ENCODE measurements around the gene AWAT1. TPM values are rescaled to one million over a fixed set of nuclear protein-coding genes. Genes with fewer than 3 reads are reported as not detected.

Gene AWAT1
- total and polyA plus RNA-seq, 2 experiments from 2014 or later, result not detected

DNA sequence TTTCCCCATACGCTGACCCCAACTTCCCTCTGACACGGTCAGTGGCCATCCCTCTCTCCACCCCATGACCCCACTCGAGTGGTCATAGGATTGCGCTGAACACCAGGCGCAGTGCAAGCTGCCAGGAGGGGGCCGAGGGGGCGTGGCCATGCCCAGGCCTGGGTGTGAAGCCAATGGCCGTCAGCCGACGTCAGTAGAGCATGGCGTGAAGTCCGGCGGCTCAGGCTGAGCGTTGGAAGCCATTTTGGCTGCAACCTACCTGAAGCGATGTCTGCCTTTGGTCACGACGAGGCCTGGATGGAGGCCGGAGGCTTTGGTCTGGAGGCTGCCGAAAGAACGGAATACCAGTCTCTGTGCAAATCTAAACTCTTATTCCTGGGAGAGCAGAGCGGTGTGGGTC is 47.5 kb downstream of the AWAT1 start, which contains the start of gene RAB41:
RAB41 (plus strand) TSS at position 222 of the 400 bp plus-strand sequence; CDS start at position 268, 46 bp downstream.
- Histone ChIP-seq H3K4me2 (no peak within 1 kb of the TSS), H3K9me3 (ENCODE audit: low read depth) (no peaks in the 10 kb centered on the region), H3K36me3 (replicated peaks; ENCODE audit: insufficient read depth, low read depth) (no peaks in the 10 kb centered on the region), H3K4me3 (no peak within 1 kb of the TSS), H3K9me2 (replicated peaks; ENCODE audit: insufficient read depth) (no peaks in the 10 kb centered on the region), H3K27me3 (no peaks in the 10 kb centered on the region), H3K27ac (no peak within 1 kb of the TSS), H3K4me1 (ENCODE audit: insufficient read depth) (no peaks in the 10 kb centered on the region), H2AFZ (no peak within 1 kb of the TSS), H4K20me1 (ENCODE audit: insufficient read depth, poor library complexity, severe bottlenecking) (no peaks in the 10 kb centered on the region), H3K79me2 (no peaks in the 10 kb centered on the region)
- no peak for DNase-seq (ENCODE audit: low spot score)
- TF ChIP-seq EZH2 (IDR thresholded peaks at IDR 0.05; ENCODE audit: borderline replicate concordance), result no peak
- no peak for TF ChIP-seq EZH2phosphoT487 (IDR thresholded peaks at IDR 0.05; ENCODE audit: low read depth, severe bottlenecking, unreplicated experiment)
- 92% methylated on average over 21 of the region's 21 CpGs for WGBS (ENCODE audit: low lambda C conversion rate, missing lambda C conversion rate)

GRCh38 chrX:70289168-70289792 is 54.8 kb downstream of the AWAT1 start:
- no peaks in the 10 kb centered on the region for H3K9me2 ChIP-seq (replicated peaks; ENCODE audit: insufficient read depth)
- peak overlapping the region; percentile 78 for H2AFZ ChIP-seq
- H3K9me3 ChIP-seq (ENCODE audit: low read depth), result no peaks in the 10 kb centered on the region
- H3K27me3 ChIP-seq, result no peaks in the 10 kb centered on the region
- H3K36me3 ChIP-seq (replicated peaks; ENCODE audit: insufficient read depth, low read depth), result no peaks in the 10 kb centered on the region
- no peaks in the 10 kb centered on the region for H3K4me1 ChIP-seq (ENCODE audit: insufficient read depth)
- 47% methylated on average over 11 of the region's 11 CpGs for WGBS (ENCODE audit: low lambda C conversion rate, missing lambda C conversion rate)
- H3K4me2 ChIP-seq, result peak overlapping the region; percentile 77
- H3K4me3 ChIP-seq, result peak overlapping the region; percentile 46
- peak overlapping the region; percentile 41 for H3K27ac ChIP-seq
- H4K20me1 ChIP-seq (ENCODE audit: insufficient read depth, poor library complexity, severe bottlenecking), result no peaks in the 10 kb centered on the region
- DNase-seq (ENCODE audit: low spot score), result no peak
- TF ChIP-seq EZH2phosphoT487 (IDR thresholded peaks at IDR 0.05; ENCODE audit: low read depth, severe bottlenecking, unreplicated experiment) (no peak), EZH2 (IDR thresholded peaks at IDR 0.05; ENCODE audit: borderline replicate concordance) (no peak)
- TF ChIP-seq, protein P1, sequence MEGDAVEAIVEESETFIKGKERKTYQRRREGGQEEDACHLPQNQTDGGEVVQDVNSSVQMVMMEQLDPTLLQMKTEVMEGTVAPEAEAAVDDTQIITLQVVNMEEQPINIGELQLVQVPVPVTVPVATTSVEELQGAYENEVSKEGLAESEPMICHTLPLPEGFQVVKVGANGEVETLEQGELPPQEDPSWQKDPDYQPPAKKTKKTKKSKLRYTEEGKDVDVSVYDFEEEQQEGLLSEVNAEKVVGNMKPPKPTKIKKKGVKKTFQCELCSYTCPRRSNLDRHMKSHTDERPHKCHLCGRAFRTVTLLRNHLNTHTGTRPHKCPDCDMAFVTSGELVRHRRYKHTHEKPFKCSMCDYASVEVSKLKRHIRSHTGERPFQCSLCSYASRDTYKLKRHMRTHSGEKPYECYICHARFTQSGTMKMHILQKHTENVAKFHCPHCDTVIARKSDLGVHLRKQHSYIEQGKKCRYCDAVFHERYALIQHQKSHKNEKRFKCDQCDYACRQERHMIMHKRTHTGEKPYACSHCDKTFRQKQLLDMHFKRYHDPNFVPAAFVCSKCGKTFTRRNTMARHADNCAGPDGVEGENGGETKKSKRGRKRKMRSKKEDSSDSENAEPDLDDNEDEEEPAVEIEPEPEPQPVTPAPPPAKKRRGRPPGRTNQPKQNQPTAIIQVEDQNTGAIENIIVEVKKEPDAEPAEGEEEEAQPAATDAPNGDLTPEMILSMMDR (IDR thresholded peaks at IDR 0.05; ENCODE audit: poor library complexity), result no peak
- peaks cover 2% of the 10 kb centered on the region for H3K79me2 ChIP-seq

Small RNAs within 50 kb of the gene (small RNA-seq; reads per million reads assigned to genes)
- gene RNA5SP507, result not detected

Other genes with a start within 250 kb of the AWAT1 start
- not detected in 2 replicates for gene AWAT2, start 184.7 kb upstream of the AWAT1 start, total RNA-seq
- gene AWAT2, start 184.7 kb upstream of the AWAT1 start, polyA plus RNA-seq, result not detected in 2 replicates
- gene OTUD6A, start 172.2 kb upstream of the AWAT1 start, total RNA-seq, result not detected in 2 replicates
- not detected in 2 replicates for gene OTUD6A, start 172.2 kb upstream of the AWAT1 start, polyA plus RNA-seq
- gene IGBP1, start 101.2 kb upstream of the AWAT1 start, total RNA-seq, result 61.6 and 72.0 TPM in 2 replicates
- 26.8 and 30.2 TPM in 2 replicates for gene IGBP1, start 101.2 kb upstream of the AWAT1 start, polyA plus RNA-seq
- gene DGAT2L6, start 57.2 kb upstream of the AWAT1 start, total RNA-seq, result not detected in 2 replicates
- gene DGAT2L6, start 57.2 kb upstream of the AWAT1 start, polyA plus RNA-seq, result 0.16 TPM in 1 of 2 replicates, not detected in the other
- gene P2RY4, start 25.5 kb downstream of the AWAT1 start, total RNA-seq, result 0.87 and 3.3 TPM in 2 replicates
- gene P2RY4, start 25.5 kb downstream of the AWAT1 start, polyA plus RNA-seq, result 2.0 TPM in 2 replicates
- gene ARR3, start 33.7 kb downstream of the AWAT1 start, total RNA-seq, result not detected in 2 replicates
- gene ARR3, start 33.7 kb downstream of the AWAT1 start, polyA plus RNA-seq, result not detected in 2 replicates
- not detected in 2 replicates for gene RAB41, start 47.5 kb downstream of the AWAT1 start, total RNA-seq
- not detected in 2 replicates for gene RAB41, start 47.5 kb downstream of the AWAT1 start, polyA plus RNA-seq
- 37.6 and 38.8 TPM in 2 replicates for gene PDZD11, start 55.3 kb downstream of the AWAT1 start, total RNA-seq
- gene PDZD11, start 55.3 kb downstream of the AWAT1 start, polyA plus RNA-seq, result 52.5 and 57.6 TPM in 2 replicates
- gene KIF4A, start 55.4 kb downstream of the AWAT1 start, total RNA-seq, result 4.8 and 6.4 TPM in 2 replicates
- gene KIF4A, start 55.4 kb downstream of the AWAT1 start, polyA plus RNA-seq, result 4.0 and 4.2 TPM in 2 replicates
- 1.6 TPM in 2 replicates for gene GDPD2, start 188.7 kb downstream of the AWAT1 start, total RNA-seq
- gene GDPD2, start 188.7 kb downstream of the AWAT1 start, polyA plus RNA-seq, result 2.2 and 2.3 TPM in 2 replicates
- 17.7 and 28.5 TPM in 2 replicates for gene DLG3, start 210.2 kb downstream of the AWAT1 start, total RNA-seq
- 9.6 and 13.5 TPM in 2 replicates for gene DLG3, start 210.2 kb downstream of the AWAT1 start, polyA plus RNA-seq